MV-4-11 (cell line): ENCODE measurements around the gene MSL1.

ENCODE experiments used
- DNase-seq: peaks from one replicate; lab custom pipeline; 2025; lab: John Stamatoyannopoulos, UW

MSL1 gene

DNA sequence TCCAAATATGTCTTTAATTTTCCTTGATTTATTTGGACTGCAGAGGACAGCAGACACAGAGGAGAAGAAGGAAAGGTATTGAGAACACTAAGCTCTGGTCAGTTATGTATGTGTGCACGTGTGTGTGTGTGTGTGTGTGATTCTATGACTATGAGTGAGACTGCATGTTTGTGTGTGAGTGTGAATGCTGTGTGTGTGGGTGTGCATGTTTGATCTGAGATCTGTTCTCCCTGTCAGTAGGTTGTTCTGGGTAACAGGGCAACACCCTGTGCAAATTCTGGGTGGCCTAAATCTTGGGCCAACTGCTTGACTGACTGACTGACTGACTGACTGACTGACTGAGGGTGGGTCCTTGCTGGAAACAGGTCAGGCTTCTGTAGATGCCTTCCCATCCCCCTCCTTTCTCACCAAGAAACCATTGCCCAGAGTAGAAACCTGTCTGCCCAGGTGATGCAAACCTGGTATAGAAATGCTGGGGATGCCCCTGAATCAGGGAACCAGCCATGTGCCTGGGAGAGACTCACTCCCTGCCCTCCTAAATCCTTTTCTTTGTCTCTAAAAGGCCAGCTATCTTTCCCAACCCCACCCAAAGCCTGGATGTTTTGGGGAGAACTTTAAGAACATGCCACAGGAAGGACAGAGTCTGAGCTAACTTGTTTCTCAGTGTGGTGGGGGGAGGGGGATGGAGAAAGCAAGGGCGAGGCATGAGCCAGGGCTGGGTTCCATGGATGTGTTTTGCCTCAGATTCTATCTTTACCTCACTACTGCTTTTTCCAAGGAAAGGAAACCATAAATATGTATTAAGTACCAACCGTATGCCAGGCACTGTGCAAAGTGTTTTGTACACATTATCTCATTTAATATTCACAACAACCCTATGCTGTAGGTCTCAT, 16.9 kb upstream of the MSL1 start:
- no peak for DNase-seq

DNA sequence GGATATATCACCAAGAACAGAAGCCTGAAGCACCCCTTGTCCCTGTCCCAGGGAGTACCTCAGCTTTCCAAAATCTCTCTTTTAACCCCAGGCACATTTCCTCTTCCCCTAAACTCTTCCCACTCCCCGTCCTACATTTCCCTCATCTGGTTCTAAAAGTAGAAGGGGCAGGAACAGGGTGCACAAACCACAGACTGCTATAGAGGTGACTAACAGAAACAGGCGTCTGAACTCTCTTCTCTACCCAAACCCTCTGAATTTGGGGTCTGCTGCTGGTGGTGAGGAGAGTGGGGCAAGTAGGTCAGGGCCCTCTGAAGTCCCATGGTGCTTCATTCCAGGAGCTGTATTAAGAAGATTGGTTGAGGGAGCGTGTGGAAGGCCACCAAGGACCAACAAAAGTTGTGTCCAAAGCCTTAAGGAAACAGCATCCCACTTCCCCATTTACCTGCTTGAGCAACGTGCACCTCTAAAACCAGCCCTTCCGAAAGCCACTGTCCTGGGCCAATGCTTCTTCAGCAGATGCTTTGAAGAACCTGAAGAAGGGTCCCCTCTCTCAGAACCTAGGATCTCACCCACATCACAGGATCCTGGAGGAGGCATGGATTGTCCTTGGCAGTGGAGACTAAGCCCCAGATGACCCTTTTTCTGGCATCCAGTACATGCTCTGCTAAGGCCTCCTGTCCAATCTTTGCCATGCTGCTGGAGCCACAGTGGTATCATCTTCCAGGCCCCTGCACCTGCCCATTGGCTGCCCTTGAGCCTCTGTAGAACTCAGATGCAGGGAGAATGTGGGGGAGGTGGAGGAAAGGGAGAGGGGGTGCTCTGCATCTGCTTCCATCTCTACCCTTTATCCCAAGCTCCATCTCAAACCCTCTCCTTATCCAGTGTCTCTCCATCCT, 15.7 kb upstream of the MSL1 start:
- no peak for DNase-seq

DNA sequence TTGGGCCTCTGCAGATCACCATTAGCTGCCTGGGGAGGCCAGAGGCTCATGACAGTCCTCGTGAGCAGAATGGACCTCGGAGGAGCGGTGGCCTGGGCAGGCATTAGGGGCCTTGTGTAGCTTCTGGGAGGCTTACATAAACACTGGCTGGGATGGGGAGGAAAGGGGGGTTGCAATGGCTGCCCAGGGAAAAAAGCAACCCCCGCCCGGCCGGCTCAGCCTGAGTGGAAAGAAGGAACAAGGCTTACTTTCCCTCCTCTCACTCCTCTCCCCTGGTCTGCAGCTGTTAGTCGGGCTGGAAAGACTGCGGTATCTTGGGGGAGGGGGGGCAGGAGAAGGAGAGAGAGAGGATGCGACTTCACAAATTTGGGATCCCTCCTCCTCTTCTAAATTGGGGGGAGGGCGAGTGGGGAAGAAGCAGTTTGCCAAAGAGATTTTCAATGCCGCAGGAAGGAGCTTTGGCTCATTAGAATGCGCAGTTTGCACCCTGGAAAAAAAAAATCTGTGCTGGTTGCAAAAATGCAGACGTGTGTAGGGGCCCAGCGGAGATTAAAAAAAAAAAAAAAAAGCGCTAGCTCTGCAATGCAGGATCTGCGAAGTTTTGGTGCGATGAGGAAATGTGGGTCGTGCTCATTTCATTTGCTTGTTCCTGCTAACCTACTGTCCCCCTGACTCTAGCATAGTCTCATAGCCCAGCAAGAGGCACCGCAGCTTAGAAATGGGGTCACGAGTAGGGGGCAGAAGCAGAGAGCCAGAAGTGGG, 14.8 kb upstream of the MSL1 start:
- DNase-seq = no peak

DNA sequence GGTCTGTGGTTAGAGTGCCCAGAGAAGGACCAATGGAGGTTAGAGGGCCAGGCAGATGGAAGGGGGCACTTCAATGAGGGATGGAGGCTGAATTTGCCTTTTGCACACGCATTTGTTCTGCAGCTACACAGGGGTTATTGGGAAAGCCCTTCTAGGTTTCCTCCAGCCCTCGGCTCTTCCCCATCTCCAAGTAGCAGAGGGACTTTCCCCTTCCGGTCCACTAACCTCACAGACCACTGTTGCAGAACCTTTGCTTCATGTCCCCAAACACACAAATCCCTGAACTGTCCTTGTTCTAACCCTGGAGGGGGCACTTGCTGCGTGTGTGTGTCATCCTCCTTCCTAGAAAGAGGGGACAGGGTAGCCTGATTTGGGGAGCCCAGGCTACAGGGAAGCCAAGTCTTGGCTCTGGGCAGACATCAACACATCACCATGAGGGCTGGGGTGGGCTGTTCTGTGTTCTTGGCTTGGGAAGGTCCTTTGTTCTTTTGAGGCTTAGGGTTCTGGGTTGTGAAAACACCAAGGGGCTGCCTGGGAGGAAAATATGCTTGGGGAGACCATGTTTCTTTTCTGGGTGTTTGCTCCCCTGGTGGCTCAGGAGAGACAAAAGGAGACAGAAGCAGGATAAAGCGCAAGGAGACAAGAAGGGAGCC, 14.1 kb upstream of the MSL1 start:
- peak; percentile 81 for DNase-seq

DNA sequence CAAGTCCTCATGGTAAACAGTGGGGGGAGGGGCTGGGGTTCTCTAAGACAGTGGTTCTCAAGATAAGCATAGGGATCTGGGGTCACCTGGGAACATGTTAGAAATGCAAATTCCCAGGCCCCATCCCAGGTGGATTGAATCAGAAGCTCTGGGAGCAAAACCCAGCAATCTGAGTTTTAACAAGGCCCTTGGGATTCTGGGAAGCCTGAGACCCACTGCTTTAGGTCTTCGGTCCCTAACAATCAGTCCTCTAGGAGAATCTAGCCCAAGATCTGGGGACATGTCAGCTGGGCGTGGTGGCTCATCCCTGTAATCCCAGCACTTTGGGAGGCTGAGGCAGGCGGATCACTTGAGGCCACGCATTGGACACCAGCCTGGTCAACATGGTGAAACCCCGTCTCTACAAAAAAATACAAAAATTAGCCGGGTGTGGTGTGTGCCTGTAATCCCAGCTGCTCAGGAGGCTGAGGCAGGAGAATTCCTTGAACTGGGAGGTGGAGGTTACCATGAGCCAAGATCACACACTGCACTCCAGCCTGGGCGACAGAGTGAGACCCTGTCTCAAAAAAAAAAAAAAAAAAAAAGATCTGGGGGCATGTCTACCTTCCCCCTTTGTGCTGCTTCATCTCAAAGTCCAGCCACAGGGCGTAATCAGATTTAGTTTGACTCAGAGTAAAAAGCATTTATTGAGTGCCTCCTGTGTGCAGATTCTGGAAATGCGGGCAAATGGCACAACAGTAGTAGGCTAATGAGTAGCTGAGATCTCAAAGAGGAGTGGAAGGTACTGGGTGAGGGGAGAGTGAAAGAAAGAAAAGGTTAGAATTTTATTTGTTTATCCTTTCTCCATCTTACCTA, 12.6 kb upstream of the MSL1 start:
- DNase-seq = peak; percentile 27

DNA sequence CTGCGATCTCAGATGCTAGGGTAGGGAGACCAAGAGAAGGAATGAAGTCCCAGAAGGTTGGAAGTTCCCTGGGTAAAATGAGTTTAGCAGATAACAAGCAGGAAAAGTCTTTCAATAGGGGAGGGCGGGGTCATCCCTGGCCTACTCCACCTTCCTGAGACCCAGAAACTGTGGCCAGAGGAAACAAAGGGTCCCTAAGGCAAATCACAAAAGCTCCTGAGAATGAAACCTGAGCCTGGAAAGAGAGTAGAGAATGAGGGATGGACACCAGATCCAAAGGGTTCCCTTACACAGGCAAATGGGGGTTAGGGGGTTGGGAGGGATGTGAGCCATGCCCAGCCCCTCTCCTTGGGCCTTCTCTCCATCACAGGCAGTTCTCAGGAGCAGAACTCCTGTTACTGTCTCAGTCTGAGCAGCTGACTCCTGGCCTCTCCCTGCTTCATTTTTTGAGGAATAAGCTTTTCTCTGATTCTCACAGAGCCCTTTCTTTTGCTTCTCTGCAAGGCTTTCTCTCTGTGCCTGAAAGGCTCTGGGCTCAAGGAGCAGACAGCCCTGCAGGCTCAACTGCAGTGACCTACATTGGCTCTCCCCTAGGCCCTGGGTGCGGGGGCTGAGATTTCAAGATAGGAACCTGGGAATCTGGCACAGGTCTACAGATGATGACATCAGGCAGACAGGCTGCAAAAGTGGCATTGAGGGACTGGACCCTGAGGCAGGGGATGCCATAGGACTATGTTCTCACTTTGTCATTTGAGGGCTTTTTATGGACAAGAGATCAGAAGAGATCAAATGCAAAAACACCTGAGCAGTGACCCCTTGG, 11.5 kb upstream of the MSL1 start:
- DNase-seq = no peak

DNA sequence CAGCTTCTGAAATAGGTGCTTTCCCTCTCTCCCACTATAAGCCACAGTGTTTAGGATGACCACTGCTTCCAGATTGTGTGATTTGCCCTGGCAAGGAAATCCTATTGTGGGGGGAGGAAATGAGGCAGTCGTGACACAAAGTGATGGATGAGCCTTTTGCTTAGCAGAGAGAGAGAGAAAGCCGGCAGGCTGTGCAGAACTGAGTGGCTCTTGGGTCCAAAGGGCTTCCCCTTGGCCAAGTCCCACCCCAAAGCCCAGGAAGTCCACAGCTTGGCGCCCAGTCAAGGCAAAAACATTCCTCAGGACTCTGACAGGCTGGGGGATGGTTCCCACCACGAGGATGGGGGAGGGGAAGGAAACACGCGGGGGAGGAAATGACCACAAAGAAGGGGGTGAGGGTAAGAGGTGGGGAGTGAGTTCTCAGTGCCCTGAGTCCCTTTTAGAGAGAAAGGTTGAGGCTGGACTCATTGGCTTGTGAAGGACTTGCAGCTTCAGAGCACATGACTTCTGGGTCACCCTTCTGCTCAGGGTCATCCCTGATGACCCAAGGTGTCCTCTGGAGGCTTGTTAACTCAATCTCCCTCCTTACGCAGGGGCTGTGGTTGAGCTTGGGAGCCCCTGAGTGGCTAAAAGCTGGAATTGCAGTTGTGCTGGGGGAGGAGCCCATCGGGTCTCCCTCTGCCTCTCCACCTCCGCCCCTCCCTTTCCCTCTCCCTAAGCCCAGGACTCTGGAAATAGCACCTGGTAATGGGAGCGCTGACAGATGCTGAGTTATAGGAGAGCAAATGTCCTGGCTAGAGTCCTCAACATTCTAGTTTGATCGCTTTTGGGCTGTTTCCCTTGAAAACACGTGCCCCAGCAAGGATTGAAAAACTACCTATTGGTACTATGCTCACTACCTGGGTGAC, 10.3 kb upstream of the MSL1 start:
- peak; percentile 82 for DNase-seq

DNA sequence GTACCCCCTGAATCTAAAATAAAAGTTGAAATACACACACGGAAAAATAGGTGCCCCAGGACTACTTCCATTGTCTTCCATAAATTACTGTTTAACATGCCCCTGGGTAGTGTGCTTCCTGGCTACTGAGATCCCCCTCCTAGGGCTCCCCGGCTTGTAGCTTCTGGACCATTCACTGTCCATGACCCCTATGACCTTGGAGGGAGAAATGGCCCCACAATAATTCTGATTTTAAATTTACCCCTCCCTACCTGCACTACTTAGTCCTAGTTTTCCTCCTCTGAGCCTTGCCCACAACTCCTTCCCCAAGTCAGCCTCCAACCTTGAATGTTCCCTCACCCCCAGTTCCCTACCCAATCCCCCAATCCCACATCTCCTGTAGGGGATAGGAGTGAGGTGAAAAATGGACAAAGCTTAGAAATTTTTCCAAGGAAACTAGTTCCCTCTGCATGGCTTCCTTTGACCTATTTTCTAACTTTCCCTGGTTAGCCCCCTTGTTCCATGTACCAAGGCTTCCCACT, 9.5 kb upstream of the MSL1 start:
- DNase-seq = no peak

DNA sequence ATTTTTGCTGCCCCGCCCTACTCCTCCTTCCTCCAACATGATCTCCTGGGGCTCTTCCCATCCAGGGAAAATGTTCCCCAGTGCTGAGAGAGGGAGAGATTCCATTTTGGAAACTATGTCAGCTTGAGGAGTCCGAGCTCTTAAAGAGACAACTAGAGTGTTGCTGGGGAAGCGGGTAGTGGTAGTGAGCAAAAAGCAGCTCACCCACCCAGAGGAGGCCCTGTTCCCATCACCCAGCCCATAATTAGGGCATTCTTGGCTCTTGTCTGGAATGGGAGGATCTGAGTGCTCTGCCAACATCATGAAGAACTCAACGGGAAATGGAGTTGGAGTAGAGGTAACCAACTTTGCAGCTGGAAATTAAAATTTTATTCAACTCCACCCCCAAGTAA, 9.1 kb upstream of the MSL1 start:
- DNase-seq = no peak

DNA sequence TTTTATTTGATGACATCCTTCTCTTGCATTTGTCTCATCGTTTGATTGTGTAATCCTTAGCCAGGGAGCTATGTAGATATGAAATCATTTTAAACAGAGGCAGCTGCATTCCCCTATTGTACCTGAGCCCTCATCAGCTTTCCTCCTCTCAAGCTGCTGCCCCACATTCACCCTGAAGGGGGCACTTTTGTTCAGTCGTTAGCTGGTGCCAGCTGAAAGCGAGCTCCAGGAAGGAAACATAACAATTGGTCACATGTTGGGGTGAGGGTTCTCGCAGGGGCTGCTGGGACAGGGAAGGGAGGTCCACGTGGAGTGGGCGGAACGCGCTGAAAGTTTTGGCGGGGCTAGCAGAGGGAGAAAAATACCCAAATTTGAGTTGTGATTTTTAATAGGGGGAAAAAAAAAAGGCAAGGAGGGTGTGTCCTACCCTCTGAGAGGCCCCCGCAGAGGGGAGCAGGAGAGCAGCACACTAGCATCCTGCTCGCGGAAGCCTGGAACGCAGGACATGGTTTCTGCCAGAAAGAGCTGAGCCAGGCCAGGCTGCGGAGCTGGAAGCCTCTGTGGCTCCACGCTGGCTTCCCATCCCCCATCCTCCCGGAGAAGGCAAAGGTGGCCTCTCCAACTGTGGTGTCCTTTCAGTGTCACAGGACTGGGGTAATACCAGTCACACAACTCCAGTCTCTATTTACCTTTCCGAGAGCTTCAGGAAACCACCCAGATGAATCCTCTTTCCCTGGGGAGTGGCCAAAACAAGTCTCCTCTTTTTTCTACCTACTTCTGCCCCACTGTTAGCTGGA, 8.5 kb upstream of the MSL1 start:
- peak; percentile 96 for DNase-seq

DNA sequence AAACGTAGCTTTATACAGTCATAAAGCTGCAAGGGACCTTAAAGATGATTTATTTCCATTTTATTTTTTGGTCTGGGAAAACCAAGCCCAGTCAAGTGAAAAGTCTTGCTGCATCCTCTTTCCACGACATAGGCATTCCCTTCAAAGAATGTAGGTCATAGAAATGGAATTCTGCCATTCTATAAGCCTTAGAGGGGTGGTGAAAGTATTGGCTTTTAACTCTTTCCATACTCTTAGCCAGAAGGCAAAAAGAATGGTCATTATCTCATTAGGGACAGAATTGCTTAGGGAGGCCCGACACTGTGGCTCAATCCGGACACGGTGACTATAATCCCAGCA, 7.9 kb upstream of the MSL1 start:
- no peak for DNase-seq

DNA sequence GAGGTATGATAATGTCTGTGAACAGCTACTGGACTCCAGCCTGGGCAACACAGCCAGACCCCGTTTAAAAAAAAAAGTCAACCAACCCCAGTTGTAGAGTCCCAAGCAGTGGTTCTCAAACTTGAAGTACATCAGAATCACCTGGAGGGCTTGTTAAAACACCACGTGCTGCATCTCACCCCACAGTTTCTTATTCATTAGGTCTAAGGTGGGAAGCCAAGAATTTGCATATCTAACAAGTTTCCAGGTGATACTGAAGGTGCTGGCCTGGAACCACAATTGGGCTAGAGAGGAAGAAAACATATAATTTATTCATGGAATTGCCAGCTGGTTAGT, 6.7 kb upstream of the MSL1 start:
- no peak for DNase-seq

DNA sequence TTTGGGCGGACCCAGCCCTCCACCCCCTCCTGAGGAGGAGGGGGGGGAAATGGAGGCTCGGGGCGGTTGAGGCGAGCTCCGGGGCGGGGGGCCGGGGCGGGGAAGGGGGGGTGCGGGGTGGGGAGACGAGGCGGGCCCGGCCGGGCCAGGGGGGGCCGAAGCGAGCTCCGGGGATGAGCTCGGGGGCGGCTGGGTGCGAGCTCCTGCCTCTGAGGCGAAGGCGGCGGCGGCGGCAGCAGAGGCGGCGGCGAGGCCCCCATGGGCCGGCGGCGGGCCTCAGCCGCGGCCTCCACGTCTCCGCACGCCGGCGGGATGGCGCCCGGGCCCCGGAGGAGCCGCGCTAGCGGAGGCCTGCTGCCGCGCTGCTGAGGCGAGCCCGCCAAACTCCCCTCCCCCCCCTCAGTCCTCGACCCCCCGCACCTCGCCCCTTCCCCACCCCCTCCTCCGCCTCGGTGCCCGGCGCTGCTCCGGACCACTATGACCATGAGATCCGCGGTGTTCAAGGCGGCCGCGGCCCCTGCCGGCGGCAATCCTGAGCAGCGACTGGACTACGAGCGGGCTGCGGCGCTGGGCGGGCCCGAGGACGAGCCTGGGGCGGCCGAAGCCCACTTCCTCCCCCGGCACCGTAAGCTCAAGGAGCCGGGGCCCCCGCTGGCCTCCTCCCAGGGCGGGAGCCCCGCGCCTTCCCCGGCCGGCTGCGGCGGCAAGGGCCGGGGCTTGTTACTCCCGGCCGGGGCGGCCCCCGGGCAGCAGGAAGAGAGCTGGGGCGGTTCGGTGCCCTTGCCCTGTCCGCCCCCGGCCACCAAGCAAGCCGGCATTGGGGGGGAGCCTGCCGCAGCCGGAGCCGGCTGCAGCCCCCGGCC, 596 bp downstream of the MSL1 start:
- no peak for DNase-seq

DNA sequence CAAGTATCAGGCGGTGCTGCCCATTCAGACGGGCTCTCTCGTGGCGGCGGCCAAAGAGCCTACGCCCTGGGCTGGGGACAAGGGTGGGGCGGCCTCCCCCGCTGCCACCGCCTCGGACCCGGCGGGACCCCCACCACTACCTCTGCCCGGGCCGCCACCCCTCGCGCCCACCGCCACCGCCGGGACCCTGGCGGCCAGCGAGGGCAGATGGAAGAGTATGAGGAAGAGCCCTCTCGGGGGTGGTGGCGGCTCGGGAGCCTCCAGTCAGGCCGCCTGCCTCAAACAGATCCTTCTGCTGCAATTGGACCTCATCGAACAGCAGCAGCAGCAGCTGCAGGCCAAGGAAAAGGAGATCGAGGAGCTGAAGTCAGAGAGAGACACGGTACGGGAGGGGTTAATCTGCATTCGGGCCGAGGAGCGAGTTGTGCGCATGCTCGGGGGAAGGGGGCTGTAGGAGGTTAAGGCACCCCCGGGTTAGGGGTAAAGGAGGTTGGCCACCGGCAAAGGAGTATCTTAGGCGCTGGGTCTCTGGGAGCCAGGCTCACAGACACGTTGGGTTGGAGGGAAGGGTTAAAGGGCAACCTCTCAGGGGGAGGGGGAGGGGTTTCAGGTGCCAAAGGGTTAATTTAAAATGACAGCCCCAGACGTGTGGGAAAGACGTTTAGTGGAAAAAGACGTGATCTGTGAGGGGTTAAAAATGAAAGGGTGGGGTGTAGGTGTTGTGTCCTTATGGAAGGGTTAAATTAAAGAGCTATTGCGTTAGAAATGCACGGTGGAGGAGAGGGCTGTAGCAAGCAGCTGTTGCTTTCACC, 1.4 kb downstream of the MSL1 start:
- peak; percentile 19 for DNase-seq

DNA sequence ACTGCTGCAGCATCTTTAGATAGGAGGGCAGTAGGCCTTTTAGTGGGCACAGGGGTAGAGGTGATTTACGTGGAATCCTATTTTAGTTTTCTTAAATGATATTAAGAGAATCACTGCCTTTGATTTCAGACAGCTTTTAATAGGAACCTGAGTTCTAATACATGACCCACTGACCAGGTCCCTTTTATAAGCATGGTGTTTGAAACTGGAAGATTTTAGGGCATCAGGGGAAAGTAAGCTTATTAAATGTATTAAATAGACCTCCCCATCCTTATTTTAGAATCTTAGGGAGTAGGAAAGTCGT, 2.0 kb downstream of the MSL1 start:
- no peak for DNase-seq
